Chondrocyte (in vitro differentiated cells): Measurements from ENCODE around the gene NFYC. TPM values are rescaled to one million over a fixed set of nuclear protein-coding genes. Genes with fewer than 3 reads are reported as not detected.

Experiments
- DNase-seq: peaks from one replicate; pipeline ENCODE4 v3.0.0; 2021; ENCODE audit warnings: mixed read lengths, low spot score
- H3K27ac Mint-ChIP-seq: one replicate; pipeline ENCODE4 v1.8.0; 2021; ENCODE audit warnings: mild to moderate bottlenecking, moderate library complexity, mixed read lengths; ENCODE audit not compliant: unreplicated experiment
- H3K27me3 Mint-ChIP-seq: 2 replicates; pipeline ENCODE4 v1.8.0; 2021; ENCODE audit warnings: low read depth, mixed read lengths
- H3K36me3 Mint-ChIP-seq: 2 replicates; pipeline ENCODE4 v1.8.0; 2021; ENCODE audit warnings: low read depth, mixed read lengths
- H3K4me1 Mint-ChIP-seq: 2 replicates; pipeline ENCODE4 v1.8.0; 2021; ENCODE audit warnings: low read depth, mild to moderate bottlenecking, mixed read lengths
- H3K4me3 Mint-ChIP-seq: one replicate; pipeline ENCODE4 v1.8.0; 2021; ENCODE audit warnings: mild to moderate bottlenecking, moderate library complexity, mixed read lengths; ENCODE audit not compliant: unreplicated experiment
- H3K9me3 Mint-ChIP-seq: 2 replicates; pipeline ENCODE4 v1.8.0; 2021; ENCODE audit warnings: low read depth, mixed read lengths
- CTCF ChIP-seq: fragments of 200-600 bp; sonication (generic); IDR thresholded peaks from 2 replicates; pipeline ENCODE4 v1.5.0; 2021; ENCODE audit warnings: antibody characterized with exemption, mild to moderate bottlenecking, moderate library complexity
- total RNA-seq: library from RNA; stranded (reverse); gene quantifications from 3 replicates; pipeline ENCODE4 v1.2.1, GENCODE V29; 2021

NFYC gene
- total RNA-seq, 1 donor from 2014 or later, result 35.8 TPM

GRCh38 chr1:40794974-40795715 lies 103.6 kb downstream of the NFYC start:
- TF ChIP-seq CTCF, result no peak
- peaks cover 7% of the 10 kb centered on the region for H3K27me3 Mint-ChIP-seq
- H3K4me1 Mint-ChIP-seq, result peaks cover 47% of the 10 kb centered on the region
- H3K9me3 Mint-ChIP-seq, result no peaks in the 10 kb centered on the region
- H3K27ac Mint-ChIP-seq, result peak overlapping the region; percentile 46
- no peak overlapping the region for H3K4me3 Mint-ChIP-seq
- peaks cover 2% of the 10 kb centered on the region for H3K36me3 Mint-ChIP-seq
- no peak for DNase-seq

- Mint-ChIP-seq H3K9me3 (no peaks in the 10 kb centered on the region), H3K4me1 (peaks cover 52% of the 10 kb centered on the region), H3K4me3 (no peak overlapping the region), H3K36me3 (peaks cover 2% of the 10 kb centered on the region), H3K27me3 (peaks cover 9% of the 10 kb centered on the region), H3K27ac (no peak overlapping the region)
- TF ChIP-seq CTCF, result no peak
- DNase-seq, result no peak
These were observed 104.5 kb downstream of the NFYC start for GRCh38 chr1:40795811-40796586.

GRCh38 chr1:40796939-40797667 lies 105.6 kb downstream of the NFYC start:
- Mint-ChIP-seq H3K9me3 (no peaks in the 10 kb centered on the region), H3K27ac (peak overlapping the region; percentile 91), H3K4me1 (peaks cover 57% of the 10 kb centered on the region), H3K27me3 (peaks cover 9% of the 10 kb centered on the region), H3K4me3 (no peak overlapping the region), H3K36me3 (peaks cover 2% of the 10 kb centered on the region)
- TF ChIP-seq CTCF, result no peak
- no peak for DNase-seq

- no peak for DNase-seq
- TF ChIP-seq CTCF, result no peak
- no peak overlapping the region for H3K27ac Mint-ChIP-seq
These were observed 106.1 kb downstream of the NFYC start for GRCh38 chr1:40797668-40798010.

More at GRCh38 chr1:40797668-40798010, 106.1 kb downstream of the NFYC start:
- peaks cover 2% of the 10 kb centered on the region for H3K36me3 Mint-ChIP-seq
- H3K4me1 Mint-ChIP-seq, result peaks cover 57% of the 10 kb centered on the region
- no peaks in the 10 kb centered on the region for H3K9me3 Mint-ChIP-seq
- no peak overlapping the region for H3K4me3 Mint-ChIP-seq
- peaks cover 9% of the 10 kb centered on the region for H3K27me3 Mint-ChIP-seq
